COLO668 (cell line): Measurements from ENCODE around the gene EOLA1.
"Not testable (repeated sequence)": the region's sequence is repeated elsewhere in the genome, so short reads cannot be mapped to it uniquely, and the experiment has no call there.

Source experiments
- DNase-seq: peaks from one replicate; lab custom pipeline; 2025; ENCODE audit not compliant: unreplicated experiment; lab: John Stamatoyannopoulos, UW

The EOLA1 gene

DNA sequence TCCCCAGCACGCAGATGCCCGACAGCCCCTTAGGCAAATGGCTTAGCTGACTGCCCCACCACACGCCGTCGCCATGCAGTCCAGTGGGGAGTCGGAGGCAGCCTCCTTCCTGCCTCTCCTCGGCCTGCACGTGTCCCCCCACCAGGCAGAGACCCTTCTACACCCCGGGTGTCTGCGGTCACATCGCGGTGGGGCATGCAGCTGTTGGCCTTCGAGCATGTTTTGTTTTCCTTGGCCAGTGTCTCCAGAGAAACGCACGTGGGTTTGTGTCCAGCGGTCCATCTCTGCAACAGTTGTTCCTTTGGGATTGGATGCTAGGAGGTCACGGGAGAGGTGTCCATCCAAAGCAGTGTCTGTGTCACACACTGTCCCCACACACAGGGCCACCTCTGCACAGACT is 54.4 kb downstream of the EOLA1 start, which contains the start of gene HSFX2:
TSS of gene HSFX2 (minus strand) at position 101 of the 400 bp plus-strand sequence. CDS start 614 bp downstream, outside the sequence.
- not testable (repeated sequence) for DNase-seq

DNA sequence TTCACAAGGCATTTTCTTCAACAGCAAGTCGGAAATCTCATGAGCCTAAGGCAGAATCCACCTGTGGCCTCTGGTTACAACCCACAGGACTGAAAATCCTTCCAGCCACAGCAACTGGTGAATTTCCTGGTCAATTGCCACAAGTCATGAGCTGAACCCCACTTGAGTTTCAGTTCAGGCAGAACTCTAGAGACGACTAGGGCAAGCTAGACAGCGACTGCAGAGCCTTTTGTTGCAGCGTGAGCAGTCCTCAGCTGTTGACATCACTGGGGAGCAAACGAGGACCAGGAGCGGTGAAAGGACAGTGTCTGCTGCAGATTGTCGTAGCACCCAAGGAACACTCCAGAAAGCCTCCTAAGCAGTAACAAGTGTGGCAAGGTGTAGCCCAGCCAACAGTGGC is 55.1 kb downstream of the EOLA1 start:
- not testable (repeated sequence) for DNase-seq
